ENCODE results near the gene SLC2A6. TPM values are rescaled to one million over a fixed set of nuclear protein-coding genes. Genes with fewer than 3 reads are reported as not detected.

Gene SLC2A6
- total and polyA plus RNA-seq, 2 of the 8 experiments (the other 6 are each of a cell fraction or from before 2014, with no cell fraction given), result 16.6 to 17.8 TPM

- POLR2A ChIA-PET (ENCODE audit: partially characterized antibody), result interaction anchor here (2.5 kb wide), 1 partner anchor 8 kb away, joined by 5 read pairs; no protein-coding TSS in a partner anchor
- H2BK15ac ChIP-seq (ENCODE audit: low read length), result no peak overlapping the region
Observed at GRCh38 chr9:133515240-133515610, 36.3 kb upstream of the SLC2A6 start.

More at GRCh38 chr9:133515240-133515610, 36.3 kb upstream of the SLC2A6 start:
- Histone ChIP-seq H3K9ac (replicated peaks in 1 of 4; ENCODE audit: extremely low read depth in 1 of 4, low read depth in 3 of 4, low read length in 3 of 4) (no peak overlapping the region), H3K27me3 (replicated peaks in 1 of 4; ENCODE audit: control insufficient read depth in 3 of 4, extremely low read depth in 1 of 4, insufficient read depth in 3 of 4, low read length in 3 of 4) (no peaks in the 10 kb centered on the region; a peak in 1 of 7 replicates), H3K4me1 (replicated peaks in 1 of 4; ENCODE audit: control insufficient read depth in 3 of 4, insufficient read depth in 4 of 4, low read length in 3 of 4) (peaks cover 0 to 9% (median 2%) of the 10 kb centered on the region in 4 experiments; a peak in 3 of 7 replicates), H3K4me3 (ENCODE audit: extremely low read depth in 1 of 4, insufficient read depth in 2 of 4, low read depth in 3 of 4, low read length in 4 of 4) (no peak overlapping the region), H3K79me2 (ENCODE audit: control insufficient read depth in 1 of 2, insufficient read depth in 2 of 2, low read length in 2 of 2) (no peaks in the 10 kb centered on the region), H3K79me1 (ENCODE audit: low read depth, low read length) (no peaks in the 10 kb centered on the region), H3K23me2 (ENCODE audit: low read depth, low read length) (peaks cover 9% of the 10 kb centered on the region), H3K56ac (replicated peaks; ENCODE audit: insufficient read length, low read depth, low read length) (no peak overlapping the region), H3K14ac (ENCODE audit: insufficient read length) (no peak overlapping the region), H3K36me3 (ENCODE audit: control insufficient read depth in 2 of 4, insufficient read depth in 4 of 4, low read length in 3 of 4) (no peaks in the 10 kb centered on the region; a peak in 1 of 8 replicates), H2BK120ac (replicated peaks; ENCODE audit: low read depth, low read length) (no peak overlapping the region), H2BK20ac (ENCODE audit: low read length) (no peak overlapping the region), H4K8ac (ENCODE audit: extremely low read depth, insufficient read depth, low read length) (no peak overlapping the region), H4K20me1 (replicated peaks in 1 of 2; ENCODE audit: control insufficient read depth in 1 of 2, insufficient read depth in 2 of 2, low read length in 2 of 2) (peaks cover 0 to 7% of the 10 kb centered on the region in 2 experiments), H2AK5ac (ENCODE audit: low read depth, low read length) (no peak overlapping the region), H4K91ac (replicated peaks; ENCODE audit: insufficient read length, low read length) (no peak overlapping the region), H3K9me3 (ENCODE audit: insufficient read depth in 2 of 2, low read depth in 1 of 2, low read length in 1 of 2) (peaks cover 0 to 3% of the 10 kb centered on the region in 2 experiments; a peak in 1 of 4 replicates), H3K4ac (replicated peaks; ENCODE audit: insufficient read length, low read depth, low read length) (no peak overlapping the region), H2BK12ac (ENCODE audit: low read depth, low read length) (no peak overlapping the region), H2AFZ (ENCODE audit: low read length) (no peak overlapping the region), H3K4me2 (ENCODE audit: insufficient read depth in 1 of 2, low read depth in 2 of 2, low read length in 2 of 2) (no peak overlapping the region), H2BK5ac (ENCODE audit: low read depth, low read length) (no peak overlapping the region), H3K23ac (ENCODE audit: insufficient read length) (no peak overlapping the region), H3K27ac (ENCODE audit: low read depth, low read length) (no peak overlapping the region), H3K18ac (ENCODE audit: extremely low read depth, low read length) (no peak overlapping the region), H4K5ac (ENCODE audit: insufficient read length, low read depth, low read length) (no peak overlapping the region)
- CTCF ChIA-PET (ENCODE audit: partially characterized antibody), result interaction anchor here (0.8 to 3.4 kb wide), 5 partner anchors 11 to 51 kb away, joined by 3 to 14 read pairs (median 7); partner anchors contain the start of genes ADAMTSL2 and MYMK
- DNase-seq (ENCODE audit: low read depth in 1 of 2, low spot score in 2 of 2) (no peak), FAIRE-seq (no peak)
- TF ChIP-seq CHD1 (IDR thresholded peaks at IDR 0.05; ENCODE audit: low read depth, low read length), result no peak
- no peak for TF ChIP-seq GTF2F1 (IDR thresholded peaks at IDR 0.05; ENCODE audit: borderline replicate concordance, low read depth, low read length)
- TF ChIP-seq SAP30 (IDR thresholded peaks at IDR 0.05; ENCODE audit: insufficient read depth, insufficient replicate concordance, low read length), result no peak
- TF ChIP-seq CBX5 (IDR thresholded peaks at IDR 0.05; ENCODE audit: low read depth, low read length), result no peak
- WGBS, 2 experiments (ENCODE audit: extremely low coverage in 1 of 2, insufficient coverage in 1 of 2, insufficient read length in 1 of 2, insufficient replicate concordance in 2 of 2, low coverage in 1 of 2, low lambda C conversion rate in 2 of 2, missing lambda C conversion rate in 1 of 2), result 84% methylated on average over 8 of the region's 10 CpGs; no CpG with 5 or more reads in 1 of the 2 experiments
